Measurements from ENCODE around the gene MPPE1.

- TF ChIP-seq EGR1 (IDR thresholded peaks at IDR 0.05; ENCODE audit: borderline replicate concordance in 1 of 2, low read depth in 2 of 2, low read length in 2 of 2) (no peak), REST (IDR thresholded peaks at IDR 0.05; ENCODE audit: low read depth, low read length) (no peak), E4F1 (IDR thresholded peaks at IDR 0.05; ENCODE audit: borderline replicate concordance, partially characterized antibody) (no peak), RB1 (IDR thresholded peaks at IDR 0.05; ENCODE audit: borderline replicate concordance) (no peak), JUND (IDR thresholded peaks at IDR 0.05; ENCODE audit: low read depth, low read length) (peak; percentile 40; the same call in 1 of the 2 replicates), TARDBP (IDR thresholded peaks at IDR 0.05; ENCODE audit: borderline replicate concordance) (no peak), SMC3 (IDR thresholded peaks at IDR 0.05; ENCODE audit: borderline replicate concordance, low read length) (no peak), SP1 (IDR thresholded peaks at IDR 0.05; ENCODE audit: low read depth, low read length) (no peak), NFYB (IDR thresholded peaks at IDR 0.05; ENCODE audit: insufficient read depth, low read depth, low read length) (no peak), EZH2 (IDR thresholded peaks at IDR 0.05; ENCODE audit: borderline replicate concordance, control insufficient read depth, low read depth, low read length) (no peak)
- TF ChIP-seq, protein P1, sequence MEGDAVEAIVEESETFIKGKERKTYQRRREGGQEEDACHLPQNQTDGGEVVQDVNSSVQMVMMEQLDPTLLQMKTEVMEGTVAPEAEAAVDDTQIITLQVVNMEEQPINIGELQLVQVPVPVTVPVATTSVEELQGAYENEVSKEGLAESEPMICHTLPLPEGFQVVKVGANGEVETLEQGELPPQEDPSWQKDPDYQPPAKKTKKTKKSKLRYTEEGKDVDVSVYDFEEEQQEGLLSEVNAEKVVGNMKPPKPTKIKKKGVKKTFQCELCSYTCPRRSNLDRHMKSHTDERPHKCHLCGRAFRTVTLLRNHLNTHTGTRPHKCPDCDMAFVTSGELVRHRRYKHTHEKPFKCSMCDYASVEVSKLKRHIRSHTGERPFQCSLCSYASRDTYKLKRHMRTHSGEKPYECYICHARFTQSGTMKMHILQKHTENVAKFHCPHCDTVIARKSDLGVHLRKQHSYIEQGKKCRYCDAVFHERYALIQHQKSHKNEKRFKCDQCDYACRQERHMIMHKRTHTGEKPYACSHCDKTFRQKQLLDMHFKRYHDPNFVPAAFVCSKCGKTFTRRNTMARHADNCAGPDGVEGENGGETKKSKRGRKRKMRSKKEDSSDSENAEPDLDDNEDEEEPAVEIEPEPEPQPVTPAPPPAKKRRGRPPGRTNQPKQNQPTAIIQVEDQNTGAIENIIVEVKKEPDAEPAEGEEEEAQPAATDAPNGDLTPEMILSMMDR (IDR thresholded peaks at IDR 0.05 in 2 of 3, conservative IDR thresholded peaks at IDR 0.05 in 1 of 3; ENCODE audit: control insufficient read depth in 2 of 3, extremely low read depth in 1 of 3, insufficient read depth in 1 of 3, low read depth in 3 of 3, low read length in 3 of 3), result no peak
- TF ChIP-seq, protein P2, sequence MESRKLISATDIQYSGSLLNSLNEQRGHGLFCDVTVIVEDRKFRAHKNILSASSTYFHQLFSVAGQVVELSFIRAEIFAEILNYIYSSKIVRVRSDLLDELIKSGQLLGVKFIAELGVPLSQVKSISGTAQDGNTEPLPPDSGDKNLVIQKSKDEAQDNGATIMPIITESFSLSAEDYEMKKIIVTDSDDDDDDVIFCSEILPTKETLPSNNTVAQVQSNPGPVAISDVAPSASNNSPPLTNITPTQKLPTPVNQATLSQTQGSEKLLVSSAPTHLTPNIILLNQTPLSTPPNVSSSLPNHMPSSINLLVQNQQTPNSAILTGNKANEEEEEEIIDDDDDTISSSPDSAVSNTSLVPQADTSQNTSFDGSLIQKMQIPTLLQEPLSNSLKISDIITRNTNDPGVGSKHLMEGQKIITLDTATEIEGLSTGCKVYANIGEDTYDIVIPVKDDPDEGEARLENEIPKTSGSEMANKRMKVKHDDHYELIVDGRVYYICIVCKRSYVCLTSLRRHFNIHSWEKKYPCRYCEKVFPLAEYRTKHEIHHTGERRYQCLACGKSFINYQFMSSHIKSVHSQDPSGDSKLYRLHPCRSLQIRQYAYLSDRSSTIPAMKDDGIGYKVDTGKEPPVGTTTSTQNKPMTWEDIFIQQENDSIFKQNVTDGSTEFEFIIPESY (IDR thresholded peaks at IDR 0.05), result no peak
- TF ChIP-seq, protein P3, sequence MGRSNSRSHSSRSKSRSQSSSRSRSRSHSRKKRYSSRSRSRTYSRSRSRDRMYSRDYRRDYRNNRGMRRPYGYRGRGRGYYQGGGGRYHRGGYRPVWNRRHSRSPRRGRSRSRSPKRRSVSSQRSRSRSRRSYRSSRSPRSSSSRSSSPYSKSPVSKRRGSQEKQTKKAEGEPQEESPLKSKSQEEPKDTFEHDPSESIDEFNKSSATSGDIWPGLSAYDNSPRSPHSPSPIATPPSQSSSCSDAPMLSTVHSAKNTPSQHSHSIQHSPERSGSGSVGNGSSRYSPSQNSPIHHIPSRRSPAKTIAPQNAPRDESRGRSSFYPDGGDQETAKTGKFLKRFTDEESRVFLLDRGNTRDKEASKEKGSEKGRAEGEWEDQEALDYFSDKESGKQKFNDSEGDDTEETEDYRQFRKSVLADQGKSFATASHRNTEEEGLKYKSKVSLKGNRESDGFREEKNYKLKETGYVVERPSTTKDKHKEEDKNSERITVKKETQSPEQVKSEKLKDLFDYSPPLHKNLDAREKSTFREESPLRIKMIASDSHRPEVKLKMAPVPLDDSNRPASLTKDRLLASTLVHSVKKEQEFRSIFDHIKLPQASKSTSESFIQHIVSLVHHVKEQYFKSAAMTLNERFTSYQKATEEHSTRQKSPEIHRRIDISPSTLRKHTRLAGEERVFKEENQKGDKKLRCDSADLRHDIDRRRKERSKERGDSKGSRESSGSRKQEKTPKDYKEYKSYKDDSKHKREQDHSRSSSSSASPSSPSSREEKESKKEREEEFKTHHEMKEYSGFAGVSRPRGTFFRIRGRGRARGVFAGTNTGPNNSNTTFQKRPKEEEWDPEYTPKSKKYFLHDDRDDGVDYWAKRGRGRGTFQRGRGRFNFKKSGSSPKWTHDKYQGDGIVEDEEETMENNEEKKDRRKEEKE (IDR thresholded peaks at IDR 0.05), result no peak
- TF ChIP-seq, protein P4, sequence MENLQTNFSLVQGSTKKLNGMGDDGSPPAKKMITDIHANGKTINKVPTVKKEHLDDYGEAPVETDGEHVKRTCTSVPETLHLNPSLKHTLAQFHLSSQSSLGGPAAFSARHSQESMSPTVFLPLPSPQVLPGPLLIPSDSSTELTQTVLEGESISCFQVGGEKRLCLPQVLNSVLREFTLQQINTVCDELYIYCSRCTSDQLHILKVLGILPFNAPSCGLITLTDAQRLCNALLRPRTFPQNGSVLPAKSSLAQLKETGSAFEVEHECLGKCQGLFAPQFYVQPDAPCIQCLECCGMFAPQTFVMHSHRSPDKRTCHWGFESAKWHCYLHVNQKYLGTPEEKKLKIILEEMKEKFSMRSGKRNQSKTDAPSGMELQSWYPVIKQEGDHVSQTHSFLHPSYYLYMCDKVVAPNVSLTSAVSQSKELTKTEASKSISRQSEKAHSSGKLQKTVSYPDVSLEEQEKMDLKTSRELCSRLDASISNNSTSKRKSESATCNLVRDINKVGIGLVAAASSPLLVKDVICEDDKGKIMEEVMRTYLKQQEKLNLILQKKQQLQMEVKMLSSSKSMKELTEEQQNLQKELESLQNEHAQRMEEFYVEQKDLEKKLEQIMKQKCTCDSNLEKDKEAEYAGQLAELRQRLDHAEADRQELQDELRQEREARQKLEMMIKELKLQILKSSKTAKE (IDR thresholded peaks at IDR 0.05; ENCODE audit: low read depth, poor library complexity, severe bottlenecking), result no peak
Observed at GRCh38 chr18:11883153-11883552, 25.0 kb downstream of the MPPE1 start.

Measured in GM12878 (cell line).